ENCODE data around the gene APOL1.
A peak's percentile ranks its signal among the peaks of the same experiment; 100 is the strongest.
"Not testable (repeated sequence)": the region's sequence is repeated elsewhere in the genome, so short reads cannot be mapped to it uniquely, and the experiment has no call there.

Gene APOL1

GRCh38 chr22:36226189-36226588 is 26.7 kb upstream of the APOL1 start:
- DNase-seq: no peak

GRCh38 chr22:36227396-36227795 is 25.5 kb upstream of the APOL1 start:
- DNase-seq: no peak

- DNase-seq: no peak
Observed at GRCh38 chr22:36227806-36228205, 25.1 kb upstream of the APOL1 start.

DNA sequence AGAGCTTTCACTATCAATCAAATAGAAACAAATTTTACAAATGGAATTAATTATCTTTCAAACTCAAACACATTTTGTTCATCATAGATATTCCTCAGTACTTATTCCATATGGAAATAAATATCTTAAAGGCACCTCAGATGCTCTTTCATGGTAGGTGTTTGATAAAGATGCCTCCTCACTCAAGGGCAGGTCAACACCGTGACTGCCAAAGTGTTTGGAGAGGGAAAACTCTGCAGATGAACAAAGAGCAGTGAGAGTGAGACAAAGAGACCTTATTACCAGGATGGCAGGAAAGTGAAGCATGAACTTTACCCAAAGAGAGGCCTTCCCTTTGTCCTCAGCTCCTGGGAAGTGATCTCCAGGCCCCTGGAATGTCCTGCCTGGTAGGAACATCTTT is 24.6 kb upstream of the APOL1 start:
- not testable (repeated sequence) for DNase-seq

DNA sequence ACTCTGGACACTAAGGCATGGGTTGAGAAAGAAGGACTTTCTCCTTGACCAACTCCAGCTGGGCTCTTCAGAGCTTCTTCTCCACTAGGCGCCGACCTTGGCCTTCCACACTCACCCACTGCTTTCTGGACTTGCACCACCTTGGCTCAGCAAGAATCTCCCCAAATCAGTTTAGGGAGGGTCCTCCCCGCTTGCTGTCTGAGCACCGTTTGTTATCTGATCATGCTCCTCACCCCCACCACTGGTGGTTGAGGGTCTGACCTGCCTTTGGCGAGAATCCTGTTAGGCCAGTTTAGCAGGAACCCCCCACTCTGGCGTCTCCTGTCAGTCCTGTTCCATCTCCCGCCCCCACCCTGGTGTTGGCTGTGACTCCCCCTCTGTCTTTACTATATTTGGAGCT is 24.0 kb upstream of the APOL1 start:
- DNase-seq: no peak

DNA sequence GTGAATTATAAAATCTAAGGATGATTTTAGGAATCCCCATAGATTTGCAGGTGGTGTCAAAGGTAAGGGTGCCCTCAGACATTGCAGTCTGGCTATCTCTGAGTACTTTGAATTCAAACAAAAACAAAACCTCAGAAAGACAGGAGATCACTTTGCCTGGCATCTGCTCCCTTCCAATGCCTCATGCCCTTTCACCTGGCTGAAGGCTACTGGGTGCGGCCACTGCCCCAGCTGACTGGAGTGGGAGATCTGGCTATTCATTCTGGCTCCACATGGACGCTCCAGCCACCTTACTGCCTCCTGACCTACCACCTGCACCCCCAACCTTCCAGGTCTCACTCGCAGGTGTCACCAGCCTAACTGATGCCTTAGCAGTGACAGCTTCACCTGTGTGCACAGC is 23.3 kb upstream of the APOL1 start:
- not testable (repeated sequence) for DNase-seq

DNA sequence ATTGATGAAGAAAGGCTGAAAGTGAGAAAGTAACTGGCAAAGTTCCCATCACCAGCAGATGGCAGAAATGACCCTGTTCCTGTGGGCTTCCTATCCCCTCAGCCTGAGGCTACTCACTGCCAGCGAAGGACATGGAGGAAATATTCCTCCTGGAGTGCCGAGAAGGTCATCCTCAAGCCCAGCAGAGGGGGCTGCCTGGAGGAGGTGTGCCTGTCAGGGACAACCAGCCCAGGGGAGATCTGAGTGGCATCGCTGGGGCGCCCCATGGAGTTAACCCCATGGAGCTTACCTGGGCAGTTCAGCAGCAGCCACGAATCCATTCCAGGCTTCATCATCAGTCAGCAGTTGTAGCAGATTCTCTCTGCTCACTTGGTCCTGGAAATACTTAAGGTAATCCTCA is 21.9 kb upstream of the APOL1 start:
- not testable (repeated sequence) for DNase-seq

GRCh38 chr22:36232715-36233401 is 20.1 kb upstream of the APOL1 start:
- no peak for DNase-seq

- no peak for DNase-seq
Observed at GRCh38 chr22:36233796-36234195, 19.1 kb upstream of the APOL1 start.

DNA sequence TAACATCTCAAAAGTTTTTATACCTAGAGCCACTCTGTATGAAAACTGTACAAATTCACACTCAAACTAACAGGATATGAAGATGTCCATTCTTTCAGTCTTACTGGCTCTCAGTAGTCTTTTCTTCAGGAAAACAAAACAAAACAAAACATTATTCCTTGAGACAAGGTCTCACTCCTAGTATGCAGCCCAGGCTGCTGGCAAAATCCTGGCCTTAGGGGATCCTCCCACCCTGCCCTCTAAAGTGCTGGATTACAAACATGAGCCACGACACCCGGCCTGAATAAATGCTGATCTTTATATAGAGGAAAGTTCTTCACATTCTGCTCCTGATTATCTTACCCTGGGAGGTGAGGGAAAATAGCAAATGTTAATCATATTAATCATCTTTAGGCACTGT is 18.7 kb upstream of the APOL1 start:
- DNase-seq: no peak

- DNase-seq: no peak
Observed at GRCh38 chr22:36234919-36235318, 18.0 kb upstream of the APOL1 start.

GRCh38 chr22:36235585-36235984 is 17.3 kb upstream of the APOL1 start:
- DNase-seq: no peak

DNA sequence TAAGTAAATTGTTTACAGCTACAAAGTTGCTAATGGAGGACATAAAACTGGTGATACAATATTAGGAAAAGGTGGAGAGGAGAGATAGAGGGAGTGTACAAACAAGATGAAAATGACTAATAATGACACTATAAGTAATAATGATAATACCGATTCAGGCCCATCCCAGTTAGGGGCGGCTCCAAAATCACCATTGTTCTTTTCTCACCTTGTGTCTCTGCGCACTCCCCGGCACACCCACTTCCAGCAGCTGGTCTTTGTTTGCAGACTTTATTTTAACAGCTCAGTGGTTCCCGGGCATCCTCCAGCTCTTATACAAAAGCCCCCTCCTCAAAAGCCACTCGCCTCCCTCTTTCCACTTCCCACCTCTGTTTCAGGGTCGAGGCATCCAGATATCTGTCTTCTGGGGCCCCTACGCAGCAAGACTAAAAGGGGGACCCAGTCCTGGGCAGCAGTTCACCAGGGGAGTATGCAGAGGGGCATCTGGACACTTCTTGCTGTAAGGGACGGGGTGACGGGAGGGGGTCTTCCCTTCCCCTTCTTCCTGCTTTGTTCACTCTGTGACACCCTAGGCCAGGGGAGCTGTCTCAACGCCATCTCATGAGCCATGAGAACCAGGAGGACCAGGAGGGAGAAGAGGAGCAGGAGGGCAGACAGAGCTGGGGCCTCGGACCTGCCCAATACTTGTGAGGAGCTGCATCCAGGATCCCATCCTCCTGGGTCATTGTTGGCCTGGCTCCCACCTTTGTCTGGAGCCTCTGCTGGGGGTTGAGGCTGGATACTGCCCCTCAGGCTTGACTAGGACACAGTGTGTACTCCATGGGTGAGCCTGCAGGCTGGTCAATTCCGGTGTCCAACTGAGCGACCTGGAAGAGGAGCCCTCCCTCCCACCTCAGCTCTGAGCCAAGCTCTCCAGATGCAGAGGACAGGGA is 16.3 kb upstream of the APOL1 start:
- DNase-seq: no peak

DNA sequence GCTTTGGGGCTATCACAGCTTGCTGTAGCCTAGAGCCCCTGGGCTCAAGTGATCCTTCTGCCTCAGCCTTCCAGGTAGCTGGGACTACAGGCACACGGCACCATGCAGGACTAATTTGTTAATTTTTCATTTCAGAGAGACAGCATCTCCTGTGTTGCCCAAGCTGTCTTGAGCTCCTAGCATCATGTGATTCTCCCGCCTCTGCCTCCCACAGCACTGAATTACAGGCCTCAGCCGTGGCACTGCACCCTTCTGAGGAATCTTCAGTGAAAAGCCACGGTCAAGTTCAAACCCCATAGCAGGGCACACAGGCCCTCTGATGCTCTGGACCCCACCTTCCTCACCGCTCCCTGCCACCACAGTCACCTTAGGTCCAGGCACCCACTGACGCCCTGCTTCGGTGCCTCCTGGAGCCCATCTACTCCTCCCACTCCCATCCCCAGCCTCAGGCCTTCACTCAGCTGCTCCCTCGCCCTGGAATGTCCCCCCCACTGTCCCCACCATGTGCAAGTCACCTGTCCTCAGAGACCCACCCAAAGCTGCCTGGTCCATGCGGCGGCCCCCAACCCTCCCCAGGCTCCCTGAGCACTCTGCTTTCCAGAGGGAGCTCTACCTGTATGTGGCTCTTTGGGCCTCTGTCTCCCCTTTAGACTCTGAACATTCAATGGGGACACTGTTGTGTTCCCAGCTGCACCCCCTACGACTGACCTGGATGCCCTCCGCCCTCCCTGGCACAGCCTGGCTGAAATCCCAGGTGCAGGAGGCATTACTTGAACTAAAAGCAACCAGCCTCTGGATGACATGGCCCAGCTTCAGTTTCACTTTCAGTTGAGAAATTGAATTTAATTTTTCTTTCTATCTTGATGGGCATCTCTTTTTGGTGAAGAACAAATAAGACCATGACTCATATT is 15.2 kb upstream of the APOL1 start:
- DNase-seq: no peak

DNA sequence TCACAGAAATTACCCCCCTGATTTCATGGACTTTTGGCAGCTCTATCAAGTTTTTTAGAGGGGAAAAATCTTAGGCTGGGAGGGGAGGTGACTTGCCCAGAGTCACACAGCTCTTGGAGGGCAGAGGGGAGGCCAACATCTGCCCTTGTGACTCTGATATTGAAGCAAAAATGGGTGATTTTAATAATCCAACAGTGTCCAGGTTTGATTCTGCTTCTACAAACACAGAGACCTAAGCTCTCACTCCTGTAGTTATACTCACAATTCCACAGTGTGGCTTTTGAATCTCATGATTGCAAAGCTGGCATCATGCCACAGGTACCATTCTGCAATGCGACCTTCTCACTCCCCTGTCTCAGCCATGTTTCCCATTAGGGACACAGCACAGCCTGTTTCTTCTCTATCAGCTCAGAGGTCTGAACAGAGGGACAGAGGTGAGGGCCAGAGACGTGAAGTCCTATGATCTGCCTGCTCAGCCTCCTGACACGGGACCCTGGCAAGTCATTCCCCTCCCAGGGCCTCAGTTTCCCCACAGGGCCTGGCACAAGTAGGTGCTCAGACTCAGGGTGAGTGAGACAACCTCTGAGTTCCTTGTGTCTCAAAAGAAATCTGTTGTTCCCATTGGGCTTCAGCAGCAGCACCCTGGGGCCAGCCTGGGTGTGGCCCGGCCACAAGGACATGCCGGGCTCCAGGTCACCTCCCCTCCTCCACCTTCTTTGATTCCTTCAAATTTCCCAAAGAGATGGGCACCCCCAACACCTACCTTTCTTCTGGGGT is 14.4 kb upstream of the APOL1 start:
- DNase-seq: no peak

GRCh38 chr22:36239150-36239400 is 13.9 kb upstream of the APOL1 start:
- DNase-seq: no peak

DNA sequence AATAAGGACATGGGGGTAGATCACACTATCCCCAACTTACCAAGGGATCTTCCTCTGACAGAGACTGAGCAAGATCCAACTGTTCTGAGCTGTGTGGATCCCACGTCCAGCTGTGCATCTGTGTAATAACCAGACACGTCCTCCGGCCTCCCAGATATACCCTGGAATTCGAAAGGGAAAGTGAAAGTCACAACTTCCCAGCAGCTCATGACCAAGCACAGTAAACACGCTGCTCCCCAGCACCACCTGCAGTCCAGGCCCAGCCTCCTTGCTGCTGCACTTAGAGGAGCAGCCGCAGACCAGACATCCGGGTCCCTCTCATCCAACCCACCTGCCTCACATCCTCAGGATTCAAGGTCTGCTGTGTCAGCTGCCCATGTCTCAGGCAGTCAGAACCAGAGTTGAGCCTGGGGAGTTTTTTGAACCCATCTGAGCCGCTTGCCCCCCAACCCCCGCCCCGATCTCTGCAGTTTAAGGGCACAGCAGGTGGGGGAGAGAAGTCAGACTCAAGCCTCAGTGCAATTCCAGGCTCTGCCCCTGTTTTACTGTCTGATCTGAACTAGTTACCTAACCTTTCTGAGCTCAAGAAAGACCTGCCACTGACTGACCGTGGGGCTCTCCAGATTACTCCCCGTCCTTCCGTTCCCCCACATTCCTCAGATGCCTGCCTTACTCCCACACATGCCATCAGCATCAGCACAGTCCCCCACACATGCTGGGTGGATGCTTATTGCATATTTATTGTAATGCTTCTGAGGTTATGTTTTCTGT is 13.3 kb upstream of the APOL1 start, which contains the start of gene APOL2:
Gene APOL2, minus strand, starts transcription at position 127 of the 771 bp plus-strand sequence. CDS start 6,365 bp downstream, outside the sequence.
- peak; percentile 94 for DNase-seq

DNA sequence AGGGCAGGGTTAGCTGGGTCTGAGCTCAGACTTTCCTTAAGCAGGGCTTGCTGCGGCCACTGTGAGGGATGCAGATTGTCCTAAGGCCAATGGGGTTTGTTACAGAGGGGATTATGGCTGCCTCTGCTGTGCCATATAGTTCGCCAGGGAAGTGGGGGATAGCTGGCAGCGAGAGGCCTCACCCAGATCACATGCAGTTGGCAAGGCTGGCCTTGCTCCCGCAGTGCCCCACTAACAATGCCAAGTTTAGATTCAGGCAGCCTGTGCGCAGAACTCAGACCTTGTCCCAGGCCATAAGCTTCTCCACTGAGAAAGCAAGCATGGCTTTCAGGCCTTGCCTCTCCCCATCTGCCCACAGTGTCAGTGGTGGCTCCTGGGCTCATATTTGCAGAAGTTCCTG is 8.9 kb upstream of the APOL1 start:
- no peak for DNase-seq

DNA sequence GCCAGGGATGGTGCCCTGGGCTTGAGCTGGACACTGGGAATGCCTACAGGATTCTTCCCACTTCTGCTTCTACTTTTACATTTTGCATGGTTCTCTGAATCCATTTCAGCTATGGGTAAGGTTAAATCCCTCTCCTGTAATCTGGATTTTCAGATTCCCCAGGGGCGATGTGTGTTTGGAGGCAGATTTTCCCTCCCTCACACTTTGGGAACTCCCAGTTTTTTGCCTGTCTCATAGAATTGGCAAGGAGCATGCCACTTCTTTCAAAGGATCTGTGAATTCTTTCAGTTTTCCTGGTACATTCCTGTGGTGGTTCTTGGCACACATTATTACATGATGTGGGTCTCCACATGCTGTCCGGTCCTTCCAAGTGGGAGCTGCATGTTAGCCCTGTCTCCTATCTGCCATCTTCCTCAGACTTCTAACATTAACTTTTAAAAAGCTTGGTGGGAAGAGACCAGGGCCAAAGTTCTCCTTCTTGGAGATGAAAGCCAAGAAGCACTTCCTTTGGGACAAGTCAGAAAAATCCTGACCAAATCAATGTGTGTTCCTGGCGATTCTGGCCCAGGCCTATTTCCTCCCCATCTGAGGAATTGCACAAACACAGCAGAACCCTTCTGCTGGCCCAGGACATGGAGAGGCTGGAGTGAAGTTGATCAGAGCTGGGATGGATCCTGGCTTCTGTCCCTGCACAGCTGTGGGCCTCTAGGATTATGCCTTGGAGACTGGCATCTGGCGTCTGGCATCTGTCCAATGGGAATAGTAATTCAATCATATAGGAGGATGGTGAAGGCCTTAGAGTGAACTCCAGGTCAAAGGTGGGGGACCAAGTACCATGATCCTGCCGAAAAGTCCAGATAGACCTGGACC is 8.2 kb upstream of the APOL1 start:
- DNase-seq: peak; percentile 56

DNA sequence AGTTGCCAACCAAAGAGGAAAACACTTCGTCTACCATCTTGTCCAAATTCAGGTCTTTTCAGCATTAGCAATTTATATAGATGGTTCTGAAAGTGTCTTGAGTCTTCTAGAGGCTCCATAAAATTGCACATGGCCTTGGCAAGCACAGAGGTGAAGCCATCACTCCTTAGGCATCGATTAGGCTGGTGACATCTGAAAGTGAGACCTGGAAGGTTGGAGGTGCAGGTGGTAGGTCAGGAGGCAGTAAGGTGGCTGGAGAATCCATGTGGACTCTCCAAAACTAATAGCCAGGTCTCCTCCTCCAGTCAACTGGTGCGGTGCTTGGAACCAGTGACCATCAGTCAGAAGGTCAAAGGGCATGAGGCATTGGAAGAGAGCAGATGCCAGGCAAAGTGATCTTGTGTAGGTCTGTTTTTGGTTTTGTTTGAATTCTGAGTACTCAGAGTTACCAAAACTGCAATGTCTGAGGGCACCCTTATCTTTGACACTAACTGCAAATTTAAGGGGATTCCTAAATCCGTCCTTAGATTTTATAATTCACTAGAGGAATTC is 7.1 kb upstream of the APOL1 start:
- DNase-seq: no peak
